ENCODE results near the gene KIF5C.
A peak's percentile ranks its signal among the peaks of the same experiment; 100 is the strongest.

The KIF5C gene

GRCh38 chr2:149063177-149063576 is 188.2 kb downstream of the KIF5C start:
- no peaks in the 10 kb centered on the region for H3K36me3 ChIP-seq (ENCODE audit: insufficient read depth, low read length)
- no peaks in the 10 kb centered on the region for H3K9me3 ChIP-seq (ENCODE audit: low read depth, low read length)
- H3K4me3 ChIP-seq, result no peak overlapping the region
- no peak for DNase-seq (ENCODE audit: low read depth, low spot score)
- H3K9ac ChIP-seq (ENCODE audit: insufficient read length), result no peak overlapping the region
- H3K27ac ChIP-seq, result no peak overlapping the region
- TF ChIP-seq POLR2AphosphoS5 (IDR thresholded peaks at IDR 0.05; ENCODE audit: borderline replicate concordance, low read depth, low read length) (no peak), FOXP2 (optimal IDR thresholded peaks at IDR 0.05; ENCODE audit: control extremely low read depth, extremely low read length, insufficient read depth) (no peak), EZH2 (IDR thresholded peaks at IDR 0.05) (no peak)

- Histone ChIP-seq H3K9me3 (ENCODE audit: low read depth, low read length) (no peaks in the 10 kb centered on the region), H3K9ac (ENCODE audit: insufficient read length) (no peak overlapping the region)
- DNase-seq (ENCODE audit: low read depth, low spot score), result no peak
These were observed 189.4 kb downstream of the KIF5C start for GRCh38 chr2:149064365-149064841.

GRCh38 chr2:149064856-149065630 is 190.0 kb downstream of the KIF5C start:
- TF ChIP-seq POLR2AphosphoS5 (IDR thresholded peaks at IDR 0.05; ENCODE audit: borderline replicate concordance, low read depth, low read length), result no peak
- TF ChIP-seq FOXP2 (optimal IDR thresholded peaks at IDR 0.05; ENCODE audit: control extremely low read depth, extremely low read length, insufficient read depth), result no peak
- TF ChIP-seq EZH2 (IDR thresholded peaks at IDR 0.05), result no peak
- Histone ChIP-seq H3K9ac (ENCODE audit: insufficient read length) (no peak overlapping the region), H3K9me3 (ENCODE audit: low read depth, low read length) (no peaks in the 10 kb centered on the region), H3K36me3 (ENCODE audit: insufficient read depth, low read length) (no peaks in the 10 kb centered on the region), H3K4me3 (no peak overlapping the region), H3K27ac (no peak overlapping the region)
- no peak for DNase-seq (ENCODE audit: low read depth, low spot score)

More at GRCh38 chr2:149064365-149064841, 189.4 kb downstream of the KIF5C start:
- no peaks in the 10 kb centered on the region for H3K36me3 ChIP-seq (ENCODE audit: insufficient read depth, low read length)
- TF ChIP-seq EZH2 (IDR thresholded peaks at IDR 0.05) (no peak), FOXP2 (optimal IDR thresholded peaks at IDR 0.05; ENCODE audit: control extremely low read depth, extremely low read length, insufficient read depth) (no peak), POLR2AphosphoS5 (IDR thresholded peaks at IDR 0.05; ENCODE audit: borderline replicate concordance, low read depth, low read length) (no peak)
- H3K4me3 ChIP-seq, result no peak overlapping the region
- H3K27ac ChIP-seq, result no peak overlapping the region

GRCh38 chr2:149068225-149068995 is 193.4 kb downstream of the KIF5C start:
- DNase-seq (ENCODE audit: low read depth, low spot score), result no peak
- H3K4me3 ChIP-seq, result no peak overlapping the region
- no peaks in the 10 kb centered on the region for H3K36me3 ChIP-seq (ENCODE audit: insufficient read depth, low read length)
- H3K9ac ChIP-seq (ENCODE audit: insufficient read length), result no peak overlapping the region
- TF ChIP-seq FOXP2 (optimal IDR thresholded peaks at IDR 0.05; ENCODE audit: control extremely low read depth, extremely low read length, insufficient read depth) (no peak), EZH2 (IDR thresholded peaks at IDR 0.05) (no peak), POLR2AphosphoS5 (IDR thresholded peaks at IDR 0.05; ENCODE audit: borderline replicate concordance, low read depth, low read length) (no peak)
- H3K9me3 ChIP-seq (ENCODE audit: low read depth, low read length), result no peaks in the 10 kb centered on the region
- no peak overlapping the region for H3K27ac ChIP-seq

GRCh38 chr2:149068996-149069888 is 194.2 kb downstream of the KIF5C start:
- Histone ChIP-seq H3K36me3 (ENCODE audit: insufficient read depth, low read length) (no peaks in the 10 kb centered on the region), H3K4me3 (no peak overlapping the region), H3K9ac (ENCODE audit: insufficient read length) (no peak overlapping the region), H3K9me3 (ENCODE audit: low read depth, low read length) (no peaks in the 10 kb centered on the region), H3K27ac (no peak overlapping the region)
- peak; percentile 39 for DNase-seq (ENCODE audit: low read depth, low spot score)
- TF ChIP-seq EZH2 (IDR thresholded peaks at IDR 0.05) (no peak), POLR2AphosphoS5 (IDR thresholded peaks at IDR 0.05; ENCODE audit: borderline replicate concordance, low read depth, low read length) (no peak), FOXP2 (optimal IDR thresholded peaks at IDR 0.05; ENCODE audit: control extremely low read depth, extremely low read length, insufficient read depth) (no peak)

GRCh38 chr2:149070681-149071320 is 195.8 kb downstream of the KIF5C start:
- TF ChIP-seq POLR2AphosphoS5 (IDR thresholded peaks at IDR 0.05; ENCODE audit: borderline replicate concordance, low read depth, low read length) (no peak), EZH2 (IDR thresholded peaks at IDR 0.05) (no peak), FOXP2 (optimal IDR thresholded peaks at IDR 0.05; ENCODE audit: control extremely low read depth, extremely low read length, insufficient read depth) (no peak)
- Histone ChIP-seq H3K36me3 (ENCODE audit: insufficient read depth, low read length) (no peaks in the 10 kb centered on the region), H3K27ac (no peak overlapping the region), H3K9me3 (ENCODE audit: low read depth, low read length) (no peaks in the 10 kb centered on the region), H3K4me3 (no peak overlapping the region), H3K9ac (ENCODE audit: insufficient read length) (no peak overlapping the region)
- no peak for DNase-seq (ENCODE audit: low read depth, low spot score)

- Histone ChIP-seq H3K27ac (no peak overlapping the region), H3K36me3 (ENCODE audit: insufficient read depth, low read length) (no peaks in the 10 kb centered on the region), H3K4me3 (no peak overlapping the region), H3K9me3 (ENCODE audit: low read depth, low read length) (no peaks in the 10 kb centered on the region), H3K9ac (ENCODE audit: insufficient read length) (no peak overlapping the region)
- DNase-seq (ENCODE audit: low read depth, low spot score), result no peak
- TF ChIP-seq POLR2AphosphoS5 (IDR thresholded peaks at IDR 0.05; ENCODE audit: borderline replicate concordance, low read depth, low read length) (no peak), EZH2 (IDR thresholded peaks at IDR 0.05) (no peak), FOXP2 (optimal IDR thresholded peaks at IDR 0.05; ENCODE audit: control extremely low read depth, extremely low read length, insufficient read depth) (no peak)
These were observed 200.1 kb downstream of the KIF5C start for GRCh38 chr2:149075105-149075504.

Data from SK-N-MC (cell line).